Measurements from ENCODE around the gene SLC25A26. TPM values are rescaled to one million over a fixed set of nuclear protein-coding genes. Genes with fewer than 3 reads are reported as not detected.

The SLC25A26 gene
- total and polyA plus RNA-seq, 2 of the 13 experiments (the other 11 are each of a cell fraction or from before 2014, with no cell fraction given): 23.1 to 32.7 TPM

DNA sequence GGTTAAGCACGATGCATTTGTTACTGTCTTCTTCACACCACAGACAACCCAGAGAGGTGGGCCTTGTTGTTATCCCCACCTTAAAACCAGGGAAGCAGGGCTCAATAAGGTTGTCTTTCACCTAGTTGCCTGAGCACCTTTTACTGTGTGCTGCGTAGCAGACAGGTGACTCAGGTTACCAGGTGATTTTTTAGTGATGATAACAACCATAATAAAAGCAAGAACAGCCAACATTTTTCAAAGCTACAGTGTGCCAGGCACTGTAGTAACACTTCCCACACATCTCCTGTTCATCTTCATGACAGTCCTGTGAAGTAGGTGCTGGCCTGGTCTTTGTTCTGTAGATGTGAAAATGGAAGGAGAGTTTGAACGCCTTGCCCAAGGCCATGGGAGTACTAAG, 132.2 kb downstream of the SLC25A26 start (continued):
- TF ChIP-seq RCOR2 (CRISPR knock-in tag; IDR thresholded peaks at IDR 0.05) (no peak), ZNF326 (CRISPR knock-in tag; IDR thresholded peaks at IDR 0.05; ENCODE audit: borderline replicate concordance) (no peak), NKX3-1 (CRISPR knock-in tag; IDR thresholded peaks at IDR 0.05) (no peak), ZNF367 (CRISPR knock-in tag; IDR thresholded peaks at IDR 0.05; ENCODE audit: borderline replicate concordance) (no peak), CCAR2 (optimal IDR thresholded peaks at IDR 0.05; ENCODE audit: low read depth, low read length) (no peak), GATAD1 (CRISPR knock-in tag; IDR thresholded peaks at IDR 0.05) (no peak), CHCHD3 (CRISPR knock-in tag; IDR thresholded peaks at IDR 0.05) (no peak), TEAD3 (CRISPR knock-in tag; optimal IDR thresholded peaks at IDR 0.05; ENCODE audit: borderline replicate concordance) (no peak), ZNF10 (CRISPR knock-in tag; IDR thresholded peaks at IDR 0.05; ENCODE audit: borderline replicate concordance, low read depth) (no peak)

DNA sequence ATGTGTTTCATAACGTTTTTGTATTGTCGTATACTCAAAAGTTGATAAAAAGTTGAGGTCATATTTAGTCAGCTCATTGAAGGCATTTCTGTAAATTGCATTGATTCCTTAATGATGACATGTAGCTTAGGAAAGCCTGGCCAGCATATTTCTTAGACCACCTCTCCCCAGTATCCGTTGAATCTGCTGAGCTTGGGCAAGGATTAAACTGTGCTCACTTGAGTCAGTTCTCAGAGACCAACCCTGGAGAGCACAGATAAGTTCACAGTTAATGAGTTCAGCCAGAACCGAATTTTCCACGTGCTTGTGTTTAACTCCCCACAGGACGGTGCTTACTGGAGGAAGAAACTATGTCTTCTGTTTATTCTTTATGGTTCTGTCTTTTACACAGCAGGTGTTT, 132.7 kb downstream of the SLC25A26 start:
- Histone ChIP-seq H4K20me1 (ENCODE audit: insufficient read depth, low read length) (no peaks in the 10 kb centered on the region), H3K4me1 (ENCODE audit: insufficient read depth, low read length) (no peaks in the 10 kb centered on the region), H3K27ac (ENCODE audit: extremely low read length, insufficient read depth, low read length) (no peak overlapping the region), H3K4me3 (replicated peaks in 1 of 3; ENCODE audit: insufficient read depth in 1 of 3, low read depth in 2 of 3, low read length in 3 of 3) (no peak overlapping the region), H3K9ac (ENCODE audit: insufficient read depth, low read depth, low read length) (no peak overlapping the region), H3K4me2 (ENCODE audit: low read depth, low read length) (no peak overlapping the region), H3K9me3 (ENCODE audit: low read length) (no peaks in the 10 kb centered on the region), H3K79me2 (ENCODE audit: insufficient read depth, low read length) (no peaks in the 10 kb centered on the region), H3K27me3 (ENCODE audit: control insufficient read depth in 1 of 2, insufficient read depth in 2 of 2, low read length in 2 of 2) (no peaks in the 10 kb centered on the region), H3K36me3 (replicated peaks in 1 of 2; ENCODE audit: control insufficient read depth in 1 of 2, insufficient read depth in 2 of 2, low read length in 2 of 2) (no peaks in the 10 kb centered on the region), H2AFZ (ENCODE audit: low read length) (no peak overlapping the region)
- intact Hi-C loops (cut with micrococcal nuclease; ENCODE audit: unreplicated experiment) (no loop called here), in situ Hi-C loops (cut with HindIII; ENCODE audit: extremely low pct_ligation_motif_present, low pct_unique_long_range_greater_than_20kb) (no loop called here)
- ATAC-seq (no peak), FAIRE-seq (no peak), DNase-seq (ENCODE audit: low spot score) (no peak)
- BruUV-seq (replicated peaks): no TSS peak
- POLR2A ChIA-PET: no interaction called here
- 92% methylated on average over 6 of the region's 6 CpGs for WGBS (ENCODE audit: low lambda C conversion rate)
- CTCF ChIA-PET (ENCODE audit: low intra/inter-chr PET ratio, low total read pairs): no interaction called here
- TF ChIP-seq, protein P1, sequence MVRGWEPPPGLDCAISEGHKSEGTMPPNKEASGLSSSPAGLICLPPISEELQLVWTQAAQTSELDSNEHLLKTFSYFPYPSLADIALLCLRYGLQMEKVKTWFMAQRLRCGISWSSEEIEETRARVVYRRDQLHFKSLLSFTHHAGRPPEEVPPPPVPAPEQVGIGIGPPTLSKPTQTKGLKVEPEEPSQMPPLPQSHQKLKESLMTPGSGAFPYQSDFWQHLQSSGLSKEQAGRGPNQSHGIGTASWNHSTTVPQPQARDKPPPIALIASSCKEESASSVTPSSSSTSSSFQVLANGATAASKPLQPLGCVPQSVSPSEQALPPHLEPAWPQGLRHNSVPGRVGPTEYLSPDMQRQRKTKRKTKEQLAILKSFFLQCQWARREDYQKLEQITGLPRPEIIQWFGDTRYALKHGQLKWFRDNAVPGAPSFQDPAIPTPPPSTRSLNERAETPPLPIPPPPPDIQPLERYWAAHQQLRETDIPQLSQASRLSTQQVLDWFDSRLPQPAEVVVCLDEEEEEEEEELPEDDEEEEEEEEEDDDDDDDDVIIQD (CRISPR knock-in tag; IDR thresholded peaks at IDR 0.05; ENCODE audit: low read depth): no peak
- no peak for TF ChIP-seq LCORL (IDR thresholded peaks at IDR 0.05)
- TF ChIP-seq LCORL (CRISPR knock-in tag; IDR thresholded peaks at IDR 0.05): no peak
- TF ChIP-seq PITX1 (CRISPR knock-in tag; IDR thresholded peaks at IDR 0.05): no peak
- TF ChIP-seq TARDBP (CRISPR knock-in tag; IDR thresholded peaks at IDR 0.05): no peak
- TF ChIP-seq TMF1 (CRISPR knock-in tag; IDR thresholded peaks at IDR 0.05; ENCODE audit: low read depth): no peak
- TF ChIP-seq, protein P2, sequence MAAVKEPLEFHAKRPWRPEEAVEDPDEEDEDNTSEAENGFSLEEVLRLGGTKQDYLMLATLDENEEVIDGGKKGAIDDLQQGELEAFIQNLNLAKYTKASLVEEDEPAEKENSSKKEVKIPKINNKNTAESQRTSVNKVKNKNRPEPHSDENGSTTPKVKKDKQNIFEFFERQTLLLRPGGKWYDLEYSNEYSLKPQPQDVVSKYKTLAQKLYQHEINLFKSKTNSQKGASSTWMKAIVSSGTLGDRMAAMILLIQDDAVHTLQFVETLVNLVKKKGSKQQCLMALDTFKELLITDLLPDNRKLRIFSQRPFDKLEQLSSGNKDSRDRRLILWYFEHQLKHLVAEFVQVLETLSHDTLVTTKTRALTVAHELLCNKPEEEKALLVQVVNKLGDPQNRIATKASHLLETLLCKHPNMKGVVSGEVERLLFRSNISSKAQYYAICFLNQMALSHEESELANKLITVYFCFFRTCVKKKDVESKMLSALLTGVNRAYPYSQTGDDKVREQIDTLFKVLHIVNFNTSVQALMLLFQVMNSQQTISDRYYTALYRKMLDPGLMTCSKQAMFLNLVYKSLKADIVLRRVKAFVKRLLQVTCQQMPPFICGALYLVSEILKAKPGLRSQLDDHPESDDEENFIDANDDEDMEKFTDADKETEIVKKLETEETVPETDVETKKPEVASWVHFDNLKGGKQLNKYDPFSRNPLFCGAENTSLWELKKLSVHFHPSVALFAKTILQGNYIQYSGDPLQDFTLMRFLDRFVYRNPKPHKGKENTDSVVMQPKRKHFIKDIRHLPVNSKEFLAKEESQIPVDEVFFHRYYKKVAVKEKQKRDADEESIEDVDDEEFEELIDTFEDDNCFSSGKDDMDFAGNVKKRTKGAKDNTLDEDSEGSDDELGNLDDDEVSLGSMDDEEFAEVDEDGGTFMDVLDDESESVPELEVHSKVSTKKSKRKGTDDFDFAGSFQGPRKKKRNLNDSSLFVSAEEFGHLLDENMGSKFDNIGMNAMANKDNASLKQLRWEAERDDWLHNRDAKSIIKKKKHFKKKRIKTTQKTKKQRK (IDR thresholded peaks at IDR 0.05; ENCODE audit: low read length): no peak
- no peak for TF ChIP-seq ZSCAN31 (CRISPR knock-in tag; IDR thresholded peaks at IDR 0.05; ENCODE audit: low read depth)
- no peak for TF ChIP-seq ZNF382 (CRISPR knock-in tag; IDR thresholded peaks at IDR 0.05; ENCODE audit: borderline replicate concordance)
- TF ChIP-seq MBD4 (IDR thresholded peaks at IDR 0.05; ENCODE audit: borderline replicate concordance, low read length): no peak
- no peak for TF ChIP-seq ZNF556 (CRISPR knock-in tag; IDR thresholded peaks at IDR 0.05; ENCODE audit: borderline replicate concordance)
- no peak for TF ChIP-seq SP2 (CRISPR knock-in tag; IDR thresholded peaks at IDR 0.05)
- no peak for TF ChIP-seq ZNF782 (CRISPR knock-in tag; IDR thresholded peaks at IDR 0.05; ENCODE audit: borderline replicate concordance)
- TF ChIP-seq IRF2 (CRISPR knock-in tag; IDR thresholded peaks at IDR 0.05): no peak
- TF ChIP-seq NFYB (CRISPR knock-in tag; IDR thresholded peaks at IDR 0.05): no peak
